Measurements from ENCODE around the gene PTPN23.

DNA sequence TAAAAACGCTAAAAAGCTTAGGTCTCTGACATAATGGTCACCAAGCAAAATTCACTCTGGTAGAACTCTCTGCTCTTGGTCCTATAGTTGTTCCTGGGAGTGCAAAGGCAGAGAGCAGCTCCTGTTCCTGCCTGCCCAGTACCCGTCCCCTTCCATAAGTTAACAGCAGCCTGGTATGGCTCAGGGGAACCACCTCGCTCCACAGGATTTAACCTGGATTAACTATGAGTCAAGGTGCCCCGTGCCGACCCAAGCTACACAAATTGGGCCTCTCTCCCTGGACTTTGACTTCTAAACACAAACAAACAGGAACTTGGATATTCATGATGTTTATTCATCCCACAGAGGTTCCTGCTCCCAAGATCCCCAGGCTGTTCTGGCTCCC is 62.8 kb downstream of the PTPN23 start:
- TF ChIP-seq CTCF (conservative IDR thresholded peaks at IDR 0.05; ENCODE audit: low read length) (no peak), EZH2phosphoT487 (IDR thresholded peaks at IDR 0.05; ENCODE audit: borderline replicate concordance, low read depth, low read length) (no peak)
